ENCODE results near the gene POLD4. TPM values are rescaled to one million over a fixed set of nuclear protein-coding genes. Genes with fewer than 3 reads are reported as not detected.

Gene POLD4
- total RNA-seq, 4 donors from 2014 or later: 74.3 to 329 (median 272) TPM

Small RNA genes within 50 kb of the gene (small RNA-seq; reads per million reads assigned to genes)
- gene RN7SKP239: 0 reads per million in 2 donors
- gene RNU6-1238P: 0 reads per million in 2 donors

Other genes with a start within 250 kb of the POLD4 start
- gene KDM2A, start 234.3 kb downstream of the POLD4 start, total RNA-seq: 100 to 1,000 TPM in 2 of 4 donors, 10 to 100 TPM in 2; 76.7 to 225 (median 105) TPM
- gene GRK2, start 87.1 kb downstream of the POLD4 start, total RNA-seq: 100 to 1,000 TPM; 103 to 276 (median 163) TPM
- 10 to 100 TPM; 25.4 to 97.4 (median 41.5) TPM for gene ANKRD13D, start 64.2 kb downstream of the POLD4 start, total RNA-seq
- 100 to 1,000 TPM in 2 of 4 donors, 10 to 100 TPM in 2; 55.9 to 128 (median 99.9) TPM for gene SSH3, start 50.0 kb downstream of the POLD4 start, total RNA-seq
- 10 to 100 TPM in 2 of 4 donors, 1 to 10 TPM in 2; 1.2 to 14.9 (median 7.5) TPM for gene CLCF1, start 20.1 kb upstream of the POLD4 start, total RNA-seq
- 10 to 100 TPM; 37.0 to 73.4 (median 61.6) TPM for gene RAD9A, start 38.4 kb upstream of the POLD4 start, total RNA-seq
- gene PPP1CA, start 48.3 kb upstream of the POLD4 start, total RNA-seq: 100 to 1,000 TPM; 156 to 213 (median 177) TPM
- 10 to 100 TPM in 2 of 4 donors, 1 to 10 TPM in 2; 5.6 to 53.6 (median 9.3) TPM for gene TBC1D10C, start 50.5 kb upstream of the POLD4 start, total RNA-seq
- 1 to 10 TPM in 1 of 4 donors, under 1 TPM in 2, not detected in 1; 0.54 to 1.2 (median 0.83) TPM for gene CARNS1, start 62.1 kb upstream of the POLD4 start, total RNA-seq
- 10 to 100 TPM; 58.0 to 88.3 (median 63.5) TPM for gene RPS6KB2, start 74.9 kb upstream of the POLD4 start, total RNA-seq
- 10 to 100 TPM; 17.3 to 56.9 (median 21.7) TPM for gene PTPRCAP, start 84.1 kb upstream of the POLD4 start, total RNA-seq
- 100 to 1,000 TPM in 3 of 4 donors, 10 to 100 TPM in 1; 68.5 to 161 (median 138) TPM for gene CORO1B, start 89.9 kb upstream of the POLD4 start, total RNA-seq
- gene GPR152, start 99.2 kb upstream of the POLD4 start, total RNA-seq: not detected
- gene CABP4, start 101.8 kb upstream of the POLD4 start, total RNA-seq: 1 to 10 TPM in 1 of 4 donors, under 1 TPM in 2, not detected in 1; 0.85 to 3.3 (median 0.94) TPM
- 100 to 1,000 TPM in 1 of 4 donors, 10 to 100 TPM in 3; 80.0 to 126 (median 86.1) TPM for gene TMEM134, start 115.7 kb upstream of the POLD4 start, total RNA-seq
- 10 to 100 TPM; 39.9 to 75.9 (median 58.4) TPM for gene AIP, start 129.5 kb upstream of the POLD4 start, total RNA-seq
- 100 to 1,000 TPM in 3 of 4 donors, 10 to 100 TPM in 1; 94.4 to 126 (median 109) TPM for gene PITPNM1, start 151.8 kb upstream of the POLD4 start, total RNA-seq
- 10 to 100 TPM; 60.4 to 97.7 (median 77.2) TPM for gene CDK2AP2, start 154.6 kb upstream of the POLD4 start, total RNA-seq
- gene CABP2, start 169.9 kb upstream of the POLD4 start, total RNA-seq: not detected
- 100 to 1,000 TPM; 237 to 451 (median 419) TPM for gene GSTP1, start 230.3 kb upstream of the POLD4 start, total RNA-seq